Measurements from ENCODE around the gene CCDC154. TPM values are rescaled to one million over a fixed set of nuclear protein-coding genes. Genes with fewer than 3 reads are reported as not detected.
"Not testable (repeated sequence)": the region's sequence is repeated elsewhere in the genome, so short reads cannot be mapped to it uniquely, and the experiment has no call there.

The CCDC154 gene
- total RNA-seq, 1 donor from 2014 or later: under 0.01 TPM

- Histone ChIP-seq H3K4me3 (ENCODE audit: low read length in 3 of 3) (no peak overlapping the region), H3K36me3 (ENCODE audit: control insufficient read depth in 3 of 3, insufficient read depth in 3 of 3, low read length in 3 of 3) (peaks cover 43 to 60% (median 49%) of the 10 kb centered on the region in 3 donors), H3K4me1 (ENCODE audit: control insufficient read depth in 3 of 3, insufficient read depth in 3 of 3, low read length in 3 of 3) (no peaks in the 10 kb centered on the region), H3K27ac (ENCODE audit: low read depth, low read length) (no peak overlapping the region), H3K27me3 (ENCODE audit: control insufficient read depth in 3 of 3, insufficient read depth in 3 of 3, low read length in 3 of 3) (no peaks in the 10 kb centered on the region), H3K9ac (ENCODE audit: low read depth in 1 of 3, low read length in 3 of 3) (no peak overlapping the region), H3K9me3 (ENCODE audit: control insufficient read depth in 3 of 3, low read length in 3 of 3) (no peaks in the 10 kb centered on the region)
Observed at GRCh38 chr16:1448536-1449116, 4.3 kb upstream of the CCDC154 start.

- Histone ChIP-seq H3K4me3 (ENCODE audit: low read length in 3 of 3) (no peak overlapping the region), H3K9me3 (ENCODE audit: control insufficient read depth in 3 of 3, low read length in 3 of 3) (no peaks in the 10 kb centered on the region), H3K4me1 (ENCODE audit: control insufficient read depth in 3 of 3, insufficient read depth in 3 of 3, low read length in 3 of 3) (no peaks in the 10 kb centered on the region), H3K9ac (ENCODE audit: low read depth in 1 of 3, low read length in 3 of 3) (no peak overlapping the region), H3K36me3 (ENCODE audit: control insufficient read depth in 3 of 3, insufficient read depth in 3 of 3, low read length in 3 of 3) (peaks cover 38 to 54% (median 44%) of the 10 kb centered on the region in 3 donors), H3K27ac (ENCODE audit: low read depth, low read length) (no peak overlapping the region), H3K27me3 (ENCODE audit: control insufficient read depth in 3 of 3, insufficient read depth in 3 of 3, low read length in 3 of 3) (no peaks in the 10 kb centered on the region)
Observed at GRCh38 chr16:1447965-1448364, 3.6 kb upstream of the CCDC154 start.

GRCh38 chr16:1446296-1447080 is 2.1 kb upstream of the CCDC154 start:
- Histone ChIP-seq H3K27ac (ENCODE audit: low read depth, low read length) (no peak overlapping the region), H3K36me3 (ENCODE audit: control insufficient read depth in 3 of 3, insufficient read depth in 3 of 3, low read length in 3 of 3) (peaks cover 29 to 41% (median 34%) of the 10 kb centered on the region in 3 donors), H3K27me3 (ENCODE audit: control insufficient read depth in 3 of 3, insufficient read depth in 3 of 3, low read length in 3 of 3) (no peaks in the 10 kb centered on the region), H3K9me3 (ENCODE audit: control insufficient read depth in 3 of 3, low read length in 3 of 3) (no peaks in the 10 kb centered on the region), H3K9ac (ENCODE audit: low read depth in 1 of 3, low read length in 3 of 3) (peak overlapping the region in 1 of 3 donors; percentile 8), H3K4me3 (ENCODE audit: low read length in 3 of 3) (no peak overlapping the region), H3K4me1 (ENCODE audit: control insufficient read depth in 3 of 3, insufficient read depth in 3 of 3, low read length in 3 of 3) (no peaks in the 10 kb centered on the region)

- Histone ChIP-seq H3K4me1 (ENCODE audit: control insufficient read depth in 3 of 3, insufficient read depth in 3 of 3, low read length in 3 of 3) (no peaks in the 10 kb centered on the region), H3K9me3 (ENCODE audit: control insufficient read depth in 3 of 3, low read length in 3 of 3) (no peaks in the 10 kb centered on the region), H3K4me3 (ENCODE audit: low read length in 3 of 3) (no peak overlapping the region), H3K27me3 (ENCODE audit: control insufficient read depth in 3 of 3, insufficient read depth in 3 of 3, low read length in 3 of 3) (no peaks in the 10 kb centered on the region), H3K36me3 (ENCODE audit: control insufficient read depth in 3 of 3, insufficient read depth in 3 of 3, low read length in 3 of 3) (peaks cover 21 to 33% (median 28%) of the 10 kb centered on the region in 3 donors), H3K27ac (ENCODE audit: low read depth, low read length) (no peak overlapping the region), H3K9ac (ENCODE audit: low read depth in 1 of 3, low read length in 3 of 3) (no peak overlapping the region)
Observed at GRCh38 chr16:1445518-1446203, 1.3 kb upstream of the CCDC154 start.

GRCh38 chr16:1444730-1445517 is 568 bp upstream of the CCDC154 start:
- H3K27me3 ChIP-seq (ENCODE audit: control insufficient read depth in 3 of 3, insufficient read depth in 3 of 3, low read length in 3 of 3): no peaks in the 10 kb centered on the region
- H3K27ac ChIP-seq (ENCODE audit: low read depth, low read length): no peak overlapping the region
- H3K4me3 ChIP-seq (ENCODE audit: low read length in 3 of 3): no peak overlapping the region
- no peaks in the 10 kb centered on the region for H3K9me3 ChIP-seq (ENCODE audit: control insufficient read depth in 3 of 3, low read length in 3 of 3)
- no peaks in the 10 kb centered on the region for H3K4me1 ChIP-seq (ENCODE audit: control insufficient read depth in 3 of 3, insufficient read depth in 3 of 3, low read length in 3 of 3)
- H3K36me3 ChIP-seq (ENCODE audit: control insufficient read depth in 3 of 3, insufficient read depth in 3 of 3, low read length in 3 of 3): peaks cover 21 to 30% (median 28%) of the 10 kb centered on the region in 3 donors
- no peak overlapping the region for H3K9ac ChIP-seq (ENCODE audit: low read depth in 1 of 3, low read length in 3 of 3)

- Histone ChIP-seq H3K9ac (ENCODE audit: low read depth in 1 of 3, low read length in 3 of 3) (no peak overlapping the region), H3K27ac (ENCODE audit: low read depth, low read length) (no peak overlapping the region), H3K27me3 (ENCODE audit: control insufficient read depth in 3 of 3, insufficient read depth in 3 of 3, low read length in 3 of 3) (no peaks in the 10 kb centered on the region), H3K4me3 (ENCODE audit: low read length in 3 of 3) (no peak overlapping the region), H3K9me3 (ENCODE audit: control insufficient read depth in 3 of 3, low read length in 3 of 3) (no peaks in the 10 kb centered on the region), H3K36me3 (ENCODE audit: control insufficient read depth in 3 of 3, insufficient read depth in 3 of 3, low read length in 3 of 3) (peaks cover 17 to 20% (median 20%) of the 10 kb centered on the region in 3 donors), H3K4me1 (ENCODE audit: control insufficient read depth in 3 of 3, insufficient read depth in 3 of 3, low read length in 3 of 3) (no peaks in the 10 kb centered on the region)
Observed at GRCh38 chr16:1443403-1443973, 868 bp downstream of the CCDC154 start.

GRCh38 chr16:1442697-1443096 is 1.7 kb downstream of the CCDC154 start:
- H3K27me3 ChIP-seq (ENCODE audit: control insufficient read depth in 3 of 3, insufficient read depth in 3 of 3, low read length in 3 of 3): no peaks in the 10 kb centered on the region
- no peak overlapping the region for H3K27ac ChIP-seq (ENCODE audit: low read depth, low read length)
- peaks cover 11 to 12% (median 12%) of the 10 kb centered on the region in 3 donors for H3K36me3 ChIP-seq (ENCODE audit: control insufficient read depth in 3 of 3, insufficient read depth in 3 of 3, low read length in 3 of 3)
- H3K9me3 ChIP-seq (ENCODE audit: control insufficient read depth in 3 of 3, low read length in 3 of 3): no peaks in the 10 kb centered on the region
- no peaks in the 10 kb centered on the region for H3K4me1 ChIP-seq (ENCODE audit: control insufficient read depth in 3 of 3, insufficient read depth in 3 of 3, low read length in 3 of 3)
- no peak overlapping the region for H3K9ac ChIP-seq (ENCODE audit: low read depth in 1 of 3, low read length in 3 of 3)
- no peak overlapping the region for H3K4me3 ChIP-seq (ENCODE audit: low read length in 3 of 3)

GRCh38 chr16:1441391-1441829 is 2.9 kb downstream of the CCDC154 start:
- Histone ChIP-seq H3K4me1 (ENCODE audit: control insufficient read depth in 3 of 3, insufficient read depth in 3 of 3, low read length in 3 of 3) (no peaks in the 10 kb centered on the region), H3K9ac (ENCODE audit: low read depth in 1 of 3, low read length in 3 of 3) (no peak overlapping the region), H3K4me3 (ENCODE audit: low read length in 3 of 3) (no peak overlapping the region), H3K27me3 (ENCODE audit: control insufficient read depth in 3 of 3, insufficient read depth in 3 of 3, low read length in 3 of 3) (no peaks in the 10 kb centered on the region), H3K36me3 (ENCODE audit: control insufficient read depth in 3 of 3, insufficient read depth in 3 of 3, low read length in 3 of 3) (peaks cover 5 to 8% (median 6%) of the 10 kb centered on the region in 3 donors), H3K9me3 (ENCODE audit: control insufficient read depth in 3 of 3, low read length in 3 of 3) (no peaks in the 10 kb centered on the region), H3K27ac (ENCODE audit: low read depth, low read length) (no peak overlapping the region)

GRCh38 chr16:1439699-1440074 is 4.7 kb downstream of the CCDC154 start:
- H3K36me3 ChIP-seq (ENCODE audit: control insufficient read depth in 3 of 3, insufficient read depth in 3 of 3, low read length in 3 of 3); H3K9ac ChIP-seq (ENCODE audit: low read depth in 1 of 3, low read length in 3 of 3); H3K9me3 ChIP-seq (ENCODE audit: control insufficient read depth in 3 of 3, low read length in 3 of 3); H3K4me1 ChIP-seq (ENCODE audit: control insufficient read depth in 3 of 3, insufficient read depth in 3 of 3, low read length in 3 of 3); H3K27ac ChIP-seq (ENCODE audit: low read depth, low read length); H3K4me3 ChIP-seq (ENCODE audit: low read length in 3 of 3); H3K27me3 ChIP-seq (ENCODE audit: control insufficient read depth in 3 of 3, insufficient read depth in 3 of 3, low read length in 3 of 3): not testable (repeated sequence)
